Uterus (tissue), 2 donors: ENCODE data around the gene PI4KA.

Experiments used
- CTCF ChIP-seq, 4 experiments: fragments of 200-600 bp in 2 of 4; fragments of 450-650 bp in 2 of 4; sonication (generic) in 2 of 4; IDR thresholded peaks; one replicate each; pipeline ENCODE4 v1.5.1; 2016 to 2019; ENCODE audit warnings: antibody characterized with exemption in 4 of 4, mild to moderate bottlenecking in 2 of 4, moderate library complexity in 1 of 4
- POLR2A ChIP-seq, 2 donors: fragments of 450-650 bp; IDR thresholded peaks; one replicate each; pipeline ENCODE4 v1.6.1; 2016; ENCODE audit warnings: antibody characterized with exemption in 2 of 2, mild to moderate bottlenecking in 1 of 2, moderate library complexity in 1 of 2

- no peak for TF ChIP-seq CTCF (IDR thresholded peaks at IDR 0.05)
- no peak for TF ChIP-seq POLR2A (IDR thresholded peaks at IDR 0.05)
These were observed 131.2 kb downstream of the PI4KA start for GRCh38 chr22:20727118-20728015.
